ENCODE data around the gene CTPS1.

Gene CTPS1

GRCh38 chr1:40979241-40980067, at the start of gene CTPS1:
CTPS1 (plus strand) TSS chr1:40979696; CDS start chr1:40983291, 3,595 bp downstream.
- DNase-seq: peak; percentile 96

GRCh38 chr1:40930174-40930964, 49.1 kb upstream of the CTPS1 start:
- no peak for DNase-seq

- no peak for DNase-seq
Observed at GRCh38 chr1:40931601-40932000, 47.9 kb upstream of the CTPS1 start.

- no peak for DNase-seq
Observed at GRCh38 chr1:40932006-40932405, 47.5 kb upstream of the CTPS1 start.

- DNase-seq: no peak
Observed at GRCh38 chr1:40936931-40937339, 42.6 kb upstream of the CTPS1 start.

GRCh38 chr1:40938393-40938792, 41.1 kb upstream of the CTPS1 start:
- no peak for DNase-seq

- DNase-seq: no peak
Observed at GRCh38 chr1:40939320-40940059, 40.0 kb upstream of the CTPS1 start.

- DNase-seq: no peak
Observed at GRCh38 chr1:40944326-40944725, 35.2 kb upstream of the CTPS1 start.

- no peak for DNase-seq
Observed at GRCh38 chr1:40944841-40945430, 34.6 kb upstream of the CTPS1 start.

GRCh38 chr1:40945491-40945973, 34.0 kb upstream of the CTPS1 start:
- no peak for DNase-seq

- DNase-seq: peak; percentile 48
Observed at GRCh38 chr1:40948741-40949443, 30.6 kb upstream of the CTPS1 start.

- DNase-seq: no peak
Observed at GRCh38 chr1:40949563-40949962, 29.9 kb upstream of the CTPS1 start.

- peak; percentile 65 for DNase-seq
Observed at GRCh38 chr1:40951943-40952743, 27.4 kb upstream of the CTPS1 start.

- no peak for DNase-seq
Observed at GRCh38 chr1:40952744-40953315, 26.7 kb upstream of the CTPS1 start.

GRCh38 chr1:40954626-40955025, 24.9 kb upstream of the CTPS1 start:
- no peak for DNase-seq

GRCh38 chr1:40955266-40955665, 24.2 kb upstream of the CTPS1 start:
- no peak for DNase-seq

GRCh38 chr1:40956407-40956806, 23.1 kb upstream of the CTPS1 start:
- no peak for DNase-seq

GRCh38 chr1:40958210-40958609, 21.3 kb upstream of the CTPS1 start:
- no peak for DNase-seq

GRCh38 chr1:40965531-40965930, 14.0 kb upstream of the CTPS1 start:
- DNase-seq: no peak

GRCh38 chr1:40966417-40966816, 13.1 kb upstream of the CTPS1 start:
- no peak for DNase-seq

- DNase-seq: no peak
Observed at GRCh38 chr1:40969445-40969844, 10.1 kb upstream of the CTPS1 start.

Measured in NCI-H2227 treated with DMSO at 0.1 percent for 48 hours (cell line).